GM12892 (cell line): Measurements from ENCODE around the gene CTNNBIP1.

Experiments
- POLR2A ChIP-seq: IDR thresholded peaks from 2 replicates; pipeline ENCODE4 v1.6.1; 2011; ENCODE audit warnings: low read depth, low read length, control low read depth
- POLR2AphosphoS5 ChIP-seq: IDR thresholded peaks from 2 replicates; pipeline ENCODE4 v1.6.1; 2011; ENCODE audit warnings: low read depth, low read length, control low read depth
- TAF1 ChIP-seq: IDR thresholded peaks from 2 replicates; pipeline ENCODE4 v1.6.1; 2011; ENCODE audit warnings: low read depth, mild to moderate bottlenecking, control low read depth, low read length, borderline replicate concordance

- no peak for TF ChIP-seq POLR2AphosphoS5
- TF ChIP-seq TAF1 = no peak
- no peak for TF ChIP-seq POLR2A
These were observed 27.1 kb downstream of the CTNNBIP1 start for GRCh38 chr1:9882945-9883303.
